Measurements from ENCODE around the gene FOXE1. TPM values are rescaled to one million over a fixed set of nuclear protein-coding genes. Genes with fewer than 3 reads are reported as not detected.

The FOXE1 gene
- total and polyA plus RNA-seq, 10 of the 15 experiments (the other 5 are each of a cell fraction or from before 2014, with no cell fraction given): not detected

DNA sequence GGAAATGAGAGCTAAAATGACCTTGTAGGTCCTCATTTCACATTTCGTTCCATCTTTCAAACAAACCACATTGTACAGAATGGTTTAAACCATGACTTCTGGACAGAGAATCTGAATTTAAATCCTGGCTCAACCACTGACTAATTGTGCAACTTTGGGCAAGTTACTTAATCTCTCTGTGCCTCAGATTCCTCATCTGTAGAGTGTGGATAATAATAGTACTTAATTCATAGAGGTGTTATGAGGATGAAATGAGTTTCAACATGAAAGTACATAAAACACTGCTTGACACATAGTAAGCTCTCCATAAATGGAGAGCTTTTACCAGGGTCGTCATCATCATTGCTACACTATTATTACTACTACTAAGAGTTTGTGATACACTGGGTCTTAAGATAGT is 46.3 kb upstream of the FOXE1 start (continued):
- no peak for TF ChIP-seq POU2F2 (IDR thresholded peaks at IDR 0.05; ENCODE audit: borderline replicate concordance, low read depth, low read length)

DNA sequence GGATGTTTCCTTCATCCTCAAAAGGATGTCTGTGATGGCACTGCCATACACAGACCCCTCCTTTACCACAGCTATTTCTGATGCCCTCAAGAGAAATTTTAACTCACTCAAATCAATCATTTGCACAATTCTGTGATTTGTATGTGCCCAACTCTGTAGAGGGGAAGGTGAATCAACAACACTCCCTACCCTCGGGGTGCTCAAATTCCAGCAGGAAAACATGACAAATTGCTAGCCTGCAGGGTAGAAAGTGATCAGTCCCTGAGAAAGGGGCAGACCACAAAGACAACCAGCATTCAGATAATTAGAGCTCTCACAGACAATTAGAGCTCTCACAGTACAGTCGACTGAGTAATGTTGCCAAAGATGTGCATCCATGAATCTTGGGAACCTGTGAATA is 45.3 kb upstream of the FOXE1 start:
- ChIA-PET SMC1A (ENCODE audit: uncharacterized antibody, unreplicated experiment) (no interaction called here), RAD21 (ENCODE audit: unreplicated experiment) (no interaction called here), CTCF (no interaction called here), POLR2A (interaction anchor here (0.6 kb wide), 1 partner anchor 192 kb away, joined by 3 read pairs; no protein-coding TSS in a partner anchor)
- ATAC-seq (no peak), DNase-seq (ENCODE audit: low read depth, low spot score) (no peak), FAIRE-seq (no peak)
- TF ChIP-seq MEF2B (IDR thresholded peaks at IDR 0.05; ENCODE audit: partially characterized antibody, poor library complexity, severe bottlenecking) (no peak), HDGF (IDR thresholded peaks at IDR 0.05) (no peak), JUND (IDR thresholded peaks at IDR 0.05; ENCODE audit: low read depth, low read length) (no peak), ESRRA (IDR thresholded peaks at IDR 0.05; ENCODE audit: low read length) (no peak), SREBF2 (IDR thresholded peaks at IDR 0.05; ENCODE audit: low read length) (no peak), TBL1XR1 (IDR thresholded peaks at IDR 0.05; ENCODE audit: low read depth, low read length) (no peak), ZNF24 (IDR thresholded peaks at IDR 0.05) (no peak), MYC (IDR thresholded peaks at IDR 0.05; ENCODE audit: insufficient read depth, insufficient read length, insufficient replicate concordance, low read length, severe bottlenecking) (no peak)
- Histone ChIP-seq H3K9ac (ENCODE audit: control insufficient read depth, insufficient read depth, low read length) (no peak overlapping the region), H3K4me3 (no peak overlapping the region), H2AFZ (ENCODE audit: control insufficient read depth, low read depth, low read length) (no peak overlapping the region), H3K27ac (ENCODE audit: control insufficient read depth, insufficient read depth) (no peak overlapping the region), H3K9me3 (replicated peaks; ENCODE audit: control insufficient read depth, insufficient read depth, low read length) (no peaks in the 10 kb centered on the region), H4K20me1 (ENCODE audit: control insufficient read depth, insufficient read depth) (no peaks in the 10 kb centered on the region), H3K4me2 (ENCODE audit: control insufficient read depth, insufficient read depth) (no peak overlapping the region), H3K27me3 (replicated peaks in 1 of 2; ENCODE audit: control insufficient read depth in 2 of 2, insufficient read depth in 2 of 2, low read length in 1 of 2) (peaks cover 0 to 2% of the 10 kb centered on the region in 2 experiments; a peak in 2 of 4 replicates), H3K79me2 (ENCODE audit: control insufficient read depth, insufficient read depth, low read length) (no peaks in the 10 kb centered on the region), H3K4me1 (ENCODE audit: control insufficient read depth, insufficient read depth, low read length) (no peaks in the 10 kb centered on the region; the same call in 1 of the 2 replicates), H3K36me3 (ENCODE audit: control insufficient read depth in 2 of 2, insufficient read depth in 2 of 2, low read length in 1 of 2) (no peaks in the 10 kb centered on the region)
- in situ Hi-C loops (cut with MboI) (no loop called here), intact Hi-C loops (cut with micrococcal nuclease; ENCODE audit: unreplicated experiment) (no loop called here)
- no TSS peak for BruUV-seq (replicated peaks)
- 41% methylated on average over 2 of the region's 2 CpGs for WGBS (ENCODE audit: insufficient coverage, insufficient replicate concordance, low lambda C conversion rate, missing lambda C conversion rate)
